Left lung (tissue), 10 donors: ENCODE measurements around the gene ARMC6. TPM values are rescaled to one million over a fixed set of nuclear protein-coding genes. Genes with fewer than 3 reads are reported as not detected.
"Not testable (repeated sequence)": the region's sequence is repeated elsewhere in the genome, so short reads cannot be mapped to it uniquely, and the experiment has no call there.

Source experiments
- ATAC-seq: fragments of 200-7000 bp; cut with Tn5 transposase; one replicate; pipeline ENCODE4 v1.9.1; 2020; ENCODE audit warnings: moderate library complexity
- DNase-seq, 4 donors: peaks; one replicate each; pipeline ENCODE4 v3.0.0-alpha.2; 2013 to 2020
- H3K27ac ChIP-seq, 2 donors: fragments of 200-600 bp; sonication (generic) in 1 of 2; one replicate each; pipeline versions ENCODE4 v1.5.0 to v1.8.0; 2020 to 2021
- H3K27me3 ChIP-seq, 2 donors: fragments of 200-600 bp; sonication (generic) in 1 of 2; one replicate each; pipeline versions ENCODE4 v1.5.0 to v1.8.0; 2020 to 2021
- H3K36me3 ChIP-seq, 2 donors: fragments of 200-600 bp; sonication (generic) in 1 of 2; one replicate each; pipeline versions ENCODE4 v1.5.0 to v1.8.0; 2020 to 2021
- H3K4me1 ChIP-seq, 2 donors: fragments of 200-600 bp; one replicate each; pipeline ENCODE4 v1.8.0; 2021
- H3K4me3 ChIP-seq, 2 donors: fragments of 200-600 bp; sonication (generic) in 1 of 2; one replicate each; pipeline versions ENCODE4 v1.5.0 to v1.8.0; 2020 to 2021; ENCODE audit warnings: mild to moderate bottlenecking in 1 of 2
- H3K9me3 ChIP-seq, 2 donors: fragments of 200-600 bp; sonication (generic) in 1 of 2; one replicate each; pipeline versions ENCODE4 v1.5.0 to v1.8.0; 2020 to 2021
- CTCF ChIP-seq, 2 donors: fragments of 200-600 bp; sonication (generic) in 1 of 2; IDR thresholded peaks; one replicate each; pipeline versions ENCODE4 v1.5.0 to v1.8.0; 2021; ENCODE audit warnings: antibody characterized with exemption in 2 of 2
- intact Hi-C, 2 donors: fragments of 100-400 bp; cut with DNase I; formaldehyde crosslinking; loops; one replicate each; pipeline versions ENCODE4 v1.11.2 to v1.14.2; 2022
- polyA plus RNA-seq, 6 donors: library from polyadenylated mRNA; unstranded; fragments of 120-200 nt; gene quantifications; one replicate each; pipeline ENCODE4 v1.2.1, GENCODE V29; 2013; ENCODE audit not compliant: insufficient read length in 6 of 6
- total RNA-seq, 2 donors: library from RNA; stranded (reverse); fragmentation: NEBNext Ultra II Directional; extraction: Animal tissue kit (Norgen Biotek cat#: 25700); gene quantifications; one replicate each; pipeline ENCODE4 v1.2.1, GENCODE V29; 2021
- donor health status: DM: no; HTN: yes; CAD: no.
- donor health status: DM: no; HTN: no; CAD: no.

Gene ARMC6
- total and polyA plus RNA-seq, 8 donors: 23.7 to 37.9 (median 34.0) TPM

GRCh38 chr19:19010551-19010950, 22.9 kb upstream of the ARMC6 start:
- Histone ChIP-seq H3K36me3 (peaks cover 0 to 96% of the 10 kb centered on the region in 2 donors), H3K27ac (no peak overlapping the region), H3K4me1 (no peaks in the 10 kb centered on the region), H3K9me3 (no peaks in the 10 kb centered on the region), H3K4me3 (no peak overlapping the region), H3K27me3 (no peaks in the 10 kb centered on the region)
- DNase-seq (peak in 1 of 4 donors; percentile 12), ATAC-seq (no peak)
- intact Hi-C loops: no loop called here
- TF ChIP-seq CTCF (IDR thresholded peaks at IDR 0.05): no peak

DNA sequence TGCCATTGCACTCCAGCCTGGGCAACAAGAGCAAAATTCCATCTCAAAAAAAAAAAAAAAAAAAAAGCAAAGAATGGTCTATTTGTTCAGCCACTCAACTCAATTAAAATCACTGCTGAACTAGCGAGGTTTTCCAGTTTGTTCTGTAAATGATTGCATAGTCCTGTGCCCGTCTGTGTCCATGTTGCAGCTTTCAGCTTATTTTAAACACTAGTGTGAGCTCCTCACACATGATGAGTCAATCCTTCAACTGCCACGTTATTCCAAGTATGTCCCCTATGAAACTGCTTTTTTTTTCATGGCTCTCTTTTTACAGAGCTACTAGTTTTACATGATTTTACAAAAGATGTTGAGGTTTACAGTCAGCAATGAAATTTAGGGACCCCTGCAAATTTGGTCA, 12.3 kb upstream of the ARMC6 start:
- ATAC-seq (peak; percentile 89), DNase-seq (peak in 1 of 4 donors; percentile 43)
- peak overlapping the region in 1 of 2 donors; percentile 33 for H3K27ac ChIP-seq
- no peak overlapping the region for H3K4me3 ChIP-seq
- no peak for TF ChIP-seq CTCF (IDR thresholded peaks at IDR 0.05)
- intact Hi-C loops: no loop called here
- no peaks in the 10 kb centered on the region for H3K27me3 ChIP-seq
- H3K36me3 ChIP-seq: peaks cover 4 to 83% of the 10 kb centered on the region in 2 donors
- no peaks in the 10 kb centered on the region for H3K9me3 ChIP-seq
- H3K4me1 ChIP-seq: peaks cover 0 to 11% of the 10 kb centered on the region in 2 donors

DNA sequence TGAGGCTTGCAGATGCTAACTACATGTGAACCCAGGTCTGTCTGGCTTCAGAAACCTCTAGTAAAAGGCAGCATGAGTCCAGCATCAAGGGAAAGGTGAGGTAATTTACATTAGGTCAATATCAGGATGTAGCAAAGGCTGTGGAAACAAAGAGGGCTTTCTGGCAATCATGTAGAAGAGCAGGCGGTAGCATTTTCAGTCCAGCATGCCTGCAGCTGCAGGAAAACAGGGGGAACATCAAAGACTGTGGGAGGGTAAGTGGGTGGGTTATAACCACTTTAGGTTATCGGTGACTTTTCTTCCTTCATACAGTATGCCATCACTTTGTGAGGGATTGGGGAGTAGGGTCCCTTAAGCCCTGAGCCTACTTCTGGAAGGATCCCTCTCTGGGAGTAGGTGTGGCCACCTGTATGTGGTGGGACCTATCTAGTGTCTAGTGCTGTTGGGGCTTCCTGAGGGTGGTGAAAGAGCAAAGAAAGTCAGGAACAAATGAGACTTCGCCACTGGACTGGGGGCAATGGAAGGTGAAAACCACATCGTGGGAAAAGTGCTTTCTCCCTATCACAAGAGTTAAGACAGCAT, 10.9 kb upstream of the ARMC6 start:
- TF ChIP-seq CTCF (IDR thresholded peaks at IDR 0.05): no peak
- no peak for ATAC-seq
- H3K27ac ChIP-seq: no peak overlapping the region
- peaks cover 0 to 83% of the 10 kb centered on the region in 2 donors for H3K36me3 ChIP-seq
- H3K4me1 ChIP-seq: peaks cover 0 to 11% of the 10 kb centered on the region in 2 donors
- H3K27me3 ChIP-seq: no peaks in the 10 kb centered on the region
- H3K4me3 ChIP-seq: no peak overlapping the region
- intact Hi-C loops: no loop called here
- DNase-seq: no peak
- no peaks in the 10 kb centered on the region for H3K9me3 ChIP-seq

- ATAC-seq, H3K27ac ChIP-seq, H3K9me3 ChIP-seq, intact Hi-C loops, H3K4me3 ChIP-seq, H3K27me3 ChIP-seq, DNase-seq: not testable (repeated sequence)
- peaks cover 0 to 83% of the 10 kb centered on the region in 2 donors for H3K36me3 ChIP-seq
- H3K4me1 ChIP-seq: peaks cover 0 to 11% of the 10 kb centered on the region in 2 donors
Measured at GRCh38 chr19:19023376-19023775, 10.0 kb upstream of the ARMC6 start.

DNA sequence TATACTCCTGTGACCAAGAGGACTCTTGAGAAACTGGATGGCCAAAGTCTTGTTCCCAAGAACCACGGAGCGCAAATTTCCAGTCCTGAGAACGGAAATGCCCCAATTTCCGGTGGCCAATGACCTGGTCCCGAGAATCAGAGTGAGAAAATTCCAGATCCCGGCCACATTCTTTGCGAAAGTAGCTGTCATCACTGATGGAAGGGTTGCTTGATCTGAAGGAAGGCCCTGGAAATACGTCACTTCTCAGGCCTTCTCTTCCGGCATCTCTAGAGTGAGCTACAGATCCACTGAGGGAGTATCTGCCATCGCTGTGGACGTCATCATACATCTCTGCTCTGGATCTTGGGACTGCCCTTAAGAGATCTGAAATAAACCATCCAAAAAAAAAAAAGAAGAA, 7.5 kb upstream of the ARMC6 start:
- H3K9me3 ChIP-seq: no peaks in the 10 kb centered on the region
- TF ChIP-seq CTCF (IDR thresholded peaks at IDR 0.05): no peak
- intact Hi-C loops: no loop called here
- H3K36me3 ChIP-seq: peaks cover 0 to 96% of the 10 kb centered on the region in 2 donors
- no peak overlapping the region for H3K4me3 ChIP-seq
- ATAC-seq (no peak), DNase-seq (no peak)
- H3K27me3 ChIP-seq: no peaks in the 10 kb centered on the region
- H3K4me1 ChIP-seq: peaks cover 0 to 11% of the 10 kb centered on the region in 2 donors
- H3K27ac ChIP-seq: peak overlapping the region in 1 of 2 donors; percentile 26
